DMS79 treated with DMSO at 0.1 percent for 48 hours (cell line): ENCODE results near the gene IRF8.
"Not testable (repeated sequence)": the region's sequence is repeated elsewhere in the genome, so short reads cannot be mapped to it uniquely, and the experiment has no call there.

Experiments
- DNase-seq: peaks from one replicate; lab custom pipeline; 2025; lab: John Stamatoyannopoulos, UW

Gene IRF8

DNA sequence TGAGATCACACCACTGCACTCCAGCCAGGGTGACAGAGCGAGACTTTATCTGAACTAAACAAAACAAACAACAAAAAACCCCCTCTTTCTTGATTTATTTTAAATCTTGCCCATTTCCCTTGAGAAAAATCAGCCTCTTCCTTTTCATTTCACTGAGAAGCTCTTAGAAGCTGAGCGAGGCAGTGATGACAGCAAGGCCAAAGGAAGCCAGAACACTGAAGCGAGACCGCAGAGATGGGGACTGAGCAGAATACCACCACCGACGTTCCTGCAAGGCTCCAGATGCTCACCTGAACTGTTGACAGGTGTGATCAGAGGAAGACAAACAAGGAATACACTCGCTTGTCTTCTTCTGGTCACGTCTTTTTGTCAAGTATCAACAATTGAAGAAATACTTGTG is 30.5 kb upstream of the IRF8 start:
- no peak for DNase-seq

DNA sequence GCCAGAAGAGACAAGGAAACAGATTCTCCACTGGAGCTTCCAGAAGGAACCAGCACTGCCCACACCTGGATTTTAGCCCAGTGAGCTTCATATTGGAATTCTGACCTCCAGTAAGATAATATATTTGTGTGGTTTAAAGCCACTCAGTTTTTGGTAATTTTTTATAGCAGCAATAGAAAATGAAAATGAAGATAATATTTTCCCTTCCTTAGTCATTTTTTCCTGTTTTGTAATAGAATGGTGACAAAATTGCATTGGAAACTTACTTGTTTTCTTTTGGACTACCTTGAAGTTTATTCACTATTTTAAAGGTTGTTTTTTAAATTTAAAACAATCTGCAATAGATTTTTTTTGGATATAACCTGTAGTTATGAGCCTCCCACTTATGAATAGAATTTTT is 29.8 kb upstream of the IRF8 start:
- no peak for DNase-seq

DNA sequence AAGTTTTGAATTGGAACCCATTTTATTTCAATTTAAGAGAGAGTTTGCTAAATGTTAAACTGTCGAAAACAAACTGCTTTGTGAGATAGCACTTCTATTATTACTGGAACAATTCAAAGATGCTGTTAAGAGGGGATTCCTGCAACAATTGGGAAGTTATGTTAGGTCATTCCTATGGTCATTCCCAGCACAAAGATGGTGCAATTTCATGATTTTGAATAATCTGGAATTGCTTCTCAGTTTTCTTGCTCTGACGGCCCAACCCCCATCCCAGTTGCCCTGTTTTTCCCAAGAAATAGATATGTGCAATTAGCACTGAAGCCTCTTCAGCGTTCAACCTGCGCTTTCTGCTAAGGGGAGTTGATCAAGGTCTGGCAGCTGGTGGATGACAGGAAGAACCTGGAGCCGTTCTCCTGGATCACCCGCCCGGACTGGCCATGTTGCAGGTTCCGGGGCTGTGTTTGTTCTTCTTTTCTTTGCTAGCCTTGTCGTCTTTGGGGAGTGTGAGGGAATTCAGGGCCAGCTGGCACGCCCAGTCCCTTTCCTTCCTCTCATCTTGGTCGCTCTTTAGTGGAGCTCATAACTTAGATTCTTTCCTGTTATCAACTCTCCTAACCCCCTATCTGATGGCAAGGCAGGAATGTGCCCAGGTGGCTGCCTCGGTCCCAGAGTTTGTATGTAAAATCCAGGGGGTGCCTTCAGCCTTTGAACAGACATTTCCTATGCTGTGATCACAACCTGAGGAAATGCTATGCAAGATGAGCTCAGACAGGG is 29.0 kb upstream of the IRF8 start:
- no peak for DNase-seq

DNA sequence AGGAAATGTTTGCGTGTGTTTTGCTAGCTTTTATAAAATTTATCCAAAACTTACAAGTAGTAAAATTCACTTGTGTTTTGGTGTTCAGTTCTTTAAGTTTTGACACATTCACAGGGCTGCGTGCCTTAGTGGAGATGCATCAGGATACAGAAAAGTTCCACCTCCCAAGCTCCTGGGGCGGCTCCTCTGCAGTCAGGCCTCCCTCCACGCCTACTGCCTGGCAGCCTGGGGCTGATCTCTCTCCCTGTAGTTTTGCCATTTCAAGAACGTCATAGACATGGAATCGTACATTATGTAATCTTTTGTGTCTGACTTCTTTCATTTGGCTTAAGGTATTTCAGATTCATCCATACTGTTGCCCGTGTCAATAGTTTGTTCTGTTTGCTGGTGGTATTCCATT is 27.2 kb upstream of the IRF8 start:
- DNase-seq: no peak

DNA sequence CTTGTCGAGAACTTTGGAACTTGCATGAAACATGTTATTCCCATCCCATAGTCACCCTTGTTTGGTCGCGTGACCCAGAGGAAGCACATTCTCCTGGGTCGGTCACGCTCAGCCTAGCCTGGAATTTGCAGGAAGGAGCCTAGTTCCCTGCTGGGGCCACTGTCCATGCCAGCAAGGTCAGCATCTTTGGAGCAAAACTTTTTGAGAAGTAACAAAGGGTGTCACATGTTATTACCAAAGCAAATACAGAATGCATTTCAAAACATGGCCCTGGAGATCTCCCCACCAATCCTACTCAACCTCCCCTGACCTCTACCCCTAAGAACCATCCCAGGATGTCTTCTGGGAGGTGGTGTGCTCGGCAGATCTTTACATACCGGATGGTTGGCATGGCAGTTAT is 26.2 kb upstream of the IRF8 start:
- no peak for DNase-seq

DNA sequence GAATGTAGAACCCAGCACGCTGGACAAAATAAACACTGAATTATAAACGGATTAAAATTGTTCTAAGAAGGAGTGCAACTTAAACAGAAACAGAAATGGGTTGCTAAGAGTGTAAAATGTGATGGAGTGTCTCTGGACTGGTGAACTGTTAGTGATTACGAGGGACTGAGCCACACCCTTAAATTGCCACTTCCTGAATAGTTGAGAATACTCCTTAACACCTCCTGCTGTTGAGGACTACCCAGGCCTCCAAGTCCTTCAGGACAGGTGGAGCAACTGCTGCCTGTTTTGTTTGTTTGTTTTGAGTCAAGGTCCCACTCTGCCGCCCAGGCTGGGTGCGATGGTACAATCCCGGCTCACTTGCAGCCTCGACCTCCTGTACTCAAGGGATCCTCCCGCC is 25.8 kb upstream of the IRF8 start:
- no peak for DNase-seq

DNA sequence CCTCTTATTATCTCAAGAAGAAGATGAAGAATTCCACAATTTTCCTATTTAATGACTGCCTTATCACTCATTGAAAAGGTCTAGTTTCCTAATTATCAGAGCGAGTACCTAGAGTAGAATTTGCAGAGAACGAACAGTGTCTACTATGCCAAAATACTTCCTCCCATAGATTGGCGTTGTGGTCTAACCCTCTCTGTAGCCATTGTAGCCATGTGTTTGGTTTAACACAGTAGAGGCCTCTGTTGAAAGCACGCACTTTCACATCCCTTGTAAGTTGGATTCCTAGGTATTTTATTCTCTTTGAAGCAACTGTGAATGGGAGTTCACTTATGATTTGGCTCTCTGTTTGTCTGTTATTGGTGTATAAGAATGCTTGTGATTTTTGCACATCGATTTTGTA is 24.9 kb upstream of the IRF8 start:
- DNase-seq: not testable (repeated sequence)

DNA sequence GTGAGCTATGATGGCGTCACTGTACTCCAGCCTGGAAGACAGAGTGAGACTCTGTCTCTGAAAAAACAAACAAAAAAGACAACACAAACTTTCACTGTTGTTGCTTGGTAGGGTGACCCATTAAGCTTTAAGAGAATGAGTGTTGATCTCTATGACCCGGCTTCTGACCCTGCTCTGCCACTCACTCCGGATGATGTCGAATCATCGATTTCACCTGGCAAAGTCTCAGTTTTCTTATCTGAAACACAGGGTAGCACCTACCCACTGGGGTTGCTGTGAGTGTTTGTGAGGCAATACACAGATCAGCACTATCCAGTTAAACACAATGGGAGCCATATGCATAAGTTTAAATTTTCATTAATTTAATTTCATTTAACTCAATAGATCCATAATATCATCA is 20.6 kb upstream of the IRF8 start:
- no peak for DNase-seq

DNA sequence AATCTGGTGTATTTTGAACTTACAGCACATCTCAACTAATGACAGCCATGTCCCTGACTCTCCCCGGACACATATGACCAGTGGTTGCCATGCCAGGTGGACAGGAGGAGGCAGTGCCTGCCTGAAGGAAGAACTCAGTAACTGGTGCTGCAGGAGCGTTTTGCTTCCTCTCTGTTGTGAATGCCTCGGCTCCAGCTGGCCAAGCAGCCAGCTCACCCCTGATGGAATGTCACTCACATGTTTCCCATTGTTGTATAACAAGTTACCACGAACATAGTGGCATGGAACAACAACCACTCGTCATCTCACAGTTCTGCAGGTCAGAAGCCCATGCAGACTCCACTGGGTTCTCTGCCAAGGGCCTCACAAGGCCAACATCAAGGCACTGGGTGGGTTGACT is 20.1 kb upstream of the IRF8 start:
- no peak for DNase-seq

DNA sequence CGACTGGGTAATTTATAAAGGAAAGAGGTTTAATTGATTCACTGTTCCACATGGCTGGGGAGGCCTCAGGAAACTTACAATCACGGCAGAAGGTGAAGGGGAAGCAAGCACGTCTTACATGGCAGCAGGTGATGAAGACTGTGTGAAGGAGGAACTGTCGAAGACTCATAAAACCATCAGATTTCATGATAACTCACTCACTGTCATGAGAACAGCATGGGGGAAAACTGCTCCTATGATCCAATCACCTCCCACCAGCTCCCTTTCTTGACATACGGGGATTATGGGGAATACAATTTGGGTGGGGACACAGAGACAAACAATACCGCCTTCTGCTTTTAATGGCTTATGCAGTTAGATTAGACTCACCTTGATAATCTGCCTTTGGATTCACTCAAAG is 19.4 kb upstream of the IRF8 start:
- DNase-seq: no peak

DNA sequence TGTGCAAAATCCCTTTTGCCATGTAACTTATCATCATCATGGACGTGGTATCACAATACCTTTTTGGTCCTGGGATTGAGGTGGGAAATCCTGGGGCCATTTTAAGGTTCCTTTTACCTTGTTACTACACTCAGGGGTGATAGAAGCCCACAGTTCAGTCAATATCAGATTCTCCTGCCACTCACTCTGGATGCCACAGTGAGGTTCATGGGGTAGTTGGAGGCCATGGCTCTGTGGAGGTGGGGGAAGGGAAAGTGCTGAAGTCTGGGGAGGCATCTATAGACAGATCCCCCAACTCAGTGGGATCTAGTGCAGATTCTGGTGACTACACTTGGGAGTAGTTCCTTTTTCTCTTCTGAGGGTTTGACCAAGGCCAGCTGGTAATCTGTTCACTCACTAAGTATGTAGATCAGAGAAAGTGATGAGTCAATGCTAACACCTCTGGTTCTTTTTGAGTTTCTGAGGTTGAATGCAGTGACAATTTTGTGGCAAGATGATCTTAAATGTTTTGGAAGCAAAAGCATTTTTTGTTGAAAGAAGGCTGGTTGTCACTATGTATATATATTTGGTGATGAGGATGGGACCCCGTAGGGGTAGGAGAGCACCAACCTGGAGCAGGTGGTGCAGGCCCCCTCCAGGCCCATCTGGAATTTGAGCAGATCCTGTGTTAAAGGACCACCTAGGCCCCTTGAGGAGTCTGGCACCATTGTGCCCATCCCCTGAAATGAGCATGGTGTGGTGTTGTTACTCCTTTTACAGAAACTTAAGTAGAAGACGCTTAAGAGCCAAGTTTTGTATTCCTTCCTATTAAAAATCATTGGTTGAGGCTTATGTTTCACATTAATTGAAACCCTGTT is 18.8 kb upstream of the IRF8 start:
- DNase-seq: no peak

DNA sequence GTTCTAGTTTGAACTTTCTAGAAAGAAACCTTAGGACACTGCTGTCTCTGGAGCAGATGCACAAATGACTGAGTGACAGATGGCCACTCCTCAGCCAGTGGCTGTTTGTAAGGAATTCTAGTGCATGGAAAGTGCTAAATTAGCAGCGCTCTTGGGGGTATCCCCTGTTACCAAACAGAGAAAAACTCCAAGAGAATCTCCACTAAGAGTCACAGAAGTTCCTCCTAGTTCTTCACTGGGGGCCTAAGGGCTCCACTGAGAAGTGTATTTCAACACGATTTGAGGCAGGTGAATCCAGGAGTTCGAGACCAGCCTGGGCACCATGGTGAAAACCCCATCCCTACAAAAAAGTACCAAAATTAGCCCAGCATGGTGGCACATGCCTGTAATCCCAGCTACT is 18.1 kb upstream of the IRF8 start:
- DNase-seq: no peak

DNA sequence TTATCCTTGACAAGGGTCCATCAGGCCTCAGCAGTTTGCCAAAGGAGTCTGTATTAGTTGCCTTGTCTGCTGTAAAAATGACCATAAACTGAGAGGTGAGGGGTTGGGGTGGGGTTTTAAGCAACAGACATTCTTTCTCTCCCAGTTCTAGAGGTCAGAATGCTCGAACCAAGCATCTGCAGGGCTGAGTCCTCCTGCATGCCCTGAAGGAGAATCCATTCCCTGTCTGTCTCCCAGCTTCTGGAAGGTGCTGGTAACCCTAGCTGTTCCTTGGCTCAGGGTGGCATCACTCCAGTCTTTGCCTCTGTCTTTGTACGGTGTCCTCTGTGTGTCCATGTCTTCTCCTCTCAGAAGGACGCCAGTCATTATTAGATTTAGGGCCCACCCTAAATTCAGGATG is 17.5 kb upstream of the IRF8 start:
- DNase-seq: no peak

DNA sequence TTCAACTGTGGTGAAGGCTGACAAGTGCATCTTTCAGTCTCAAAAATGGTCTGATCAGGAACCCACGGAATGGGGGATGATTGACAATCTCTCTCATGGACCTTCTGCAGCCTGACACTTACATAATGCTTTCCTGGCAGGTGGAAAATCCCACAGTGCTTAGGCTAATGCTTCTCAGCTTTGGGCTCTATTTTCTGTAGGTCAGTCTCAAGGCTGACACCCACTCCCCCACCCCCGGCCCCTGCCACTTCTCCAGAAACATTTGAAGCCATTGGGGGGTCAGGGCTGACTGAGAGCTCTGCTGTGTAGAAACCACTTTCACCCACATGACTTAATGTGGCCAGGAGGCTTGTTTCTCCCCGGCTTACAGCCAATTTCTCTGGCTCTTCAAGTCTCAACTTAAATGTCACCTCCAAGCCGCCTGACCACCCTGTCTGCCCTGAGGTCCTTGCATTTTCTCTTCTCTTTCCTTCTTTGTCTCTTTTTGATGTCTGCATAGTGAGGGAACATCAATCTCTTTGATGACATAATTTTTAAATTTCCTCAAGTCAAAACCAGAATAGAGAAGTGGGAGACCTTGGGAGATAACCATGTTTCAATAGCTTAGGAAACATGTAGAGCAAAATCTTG is 16.7 kb upstream of the IRF8 start:
- no peak for DNase-seq

DNA sequence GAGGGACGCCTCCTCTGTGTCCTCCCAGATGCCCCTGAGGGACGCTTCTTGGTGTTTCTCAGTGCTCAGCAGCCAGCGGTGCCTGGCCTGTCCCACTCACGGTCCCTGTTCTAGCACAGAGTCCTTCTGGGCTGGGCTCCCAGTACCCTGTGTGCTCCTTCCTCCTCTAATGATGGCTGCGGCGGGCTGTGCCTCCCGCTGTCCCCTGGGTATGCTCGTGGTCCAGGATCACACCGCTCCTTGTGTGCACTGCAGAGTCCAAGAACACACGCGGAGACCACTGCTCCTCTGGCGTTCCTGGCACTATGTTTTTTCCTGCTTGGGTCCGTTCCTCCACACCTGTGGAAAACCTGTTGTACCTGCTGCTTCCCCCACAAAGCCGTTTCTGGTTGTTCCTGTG is 15.1 kb upstream of the IRF8 start:
- no peak for DNase-seq

DNA sequence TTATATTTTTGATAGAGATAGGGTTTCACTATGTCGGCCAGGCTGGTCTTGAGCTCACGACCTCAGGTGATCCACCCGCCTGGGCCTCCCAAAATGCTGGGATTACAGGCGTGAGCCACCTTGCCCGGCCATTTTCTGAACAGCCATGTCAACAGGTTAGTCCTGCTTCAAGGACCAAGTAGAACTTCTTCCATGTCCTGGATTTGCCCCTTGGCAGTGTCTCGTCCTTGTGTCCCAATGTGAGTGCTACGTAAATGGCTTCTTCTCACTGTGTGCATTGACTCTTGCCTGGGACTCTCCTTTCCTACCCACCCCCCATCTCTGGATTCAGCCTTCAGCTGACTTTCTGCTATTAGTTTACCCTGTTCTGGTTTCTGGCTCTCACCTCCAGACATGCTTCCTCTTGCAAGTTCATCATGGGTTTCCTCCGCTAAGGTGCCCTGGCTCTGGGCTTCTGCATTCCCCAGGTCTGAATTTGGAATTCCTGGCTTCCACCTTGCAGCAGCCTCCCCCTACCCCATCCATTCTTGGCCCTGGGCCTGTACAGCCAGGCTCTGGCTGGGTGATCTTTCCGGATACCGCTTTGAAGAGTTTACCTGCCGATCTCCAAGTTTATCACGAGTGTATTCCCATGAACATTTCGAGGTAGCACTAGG is 14.0 kb upstream of the IRF8 start:
- DNase-seq: no peak

DNA sequence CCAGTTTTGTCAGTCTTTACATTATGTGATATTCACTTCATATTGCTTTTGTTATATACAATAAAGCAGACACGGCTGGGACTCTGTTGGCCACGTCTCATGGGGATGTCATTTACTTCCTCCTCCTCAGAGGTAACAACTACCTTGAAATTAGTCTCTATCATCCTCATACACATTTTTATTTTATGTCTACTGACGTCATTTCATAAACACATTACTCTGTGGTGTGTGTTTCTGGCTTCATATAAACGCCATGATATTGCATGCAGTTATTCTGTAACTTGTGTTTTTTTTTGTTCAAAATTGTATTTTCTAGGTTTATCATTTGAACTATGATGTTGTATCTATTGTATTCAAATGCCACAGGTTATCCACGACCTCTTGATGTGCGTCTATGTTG is 13.4 kb upstream of the IRF8 start:
- no peak for DNase-seq

DNA sequence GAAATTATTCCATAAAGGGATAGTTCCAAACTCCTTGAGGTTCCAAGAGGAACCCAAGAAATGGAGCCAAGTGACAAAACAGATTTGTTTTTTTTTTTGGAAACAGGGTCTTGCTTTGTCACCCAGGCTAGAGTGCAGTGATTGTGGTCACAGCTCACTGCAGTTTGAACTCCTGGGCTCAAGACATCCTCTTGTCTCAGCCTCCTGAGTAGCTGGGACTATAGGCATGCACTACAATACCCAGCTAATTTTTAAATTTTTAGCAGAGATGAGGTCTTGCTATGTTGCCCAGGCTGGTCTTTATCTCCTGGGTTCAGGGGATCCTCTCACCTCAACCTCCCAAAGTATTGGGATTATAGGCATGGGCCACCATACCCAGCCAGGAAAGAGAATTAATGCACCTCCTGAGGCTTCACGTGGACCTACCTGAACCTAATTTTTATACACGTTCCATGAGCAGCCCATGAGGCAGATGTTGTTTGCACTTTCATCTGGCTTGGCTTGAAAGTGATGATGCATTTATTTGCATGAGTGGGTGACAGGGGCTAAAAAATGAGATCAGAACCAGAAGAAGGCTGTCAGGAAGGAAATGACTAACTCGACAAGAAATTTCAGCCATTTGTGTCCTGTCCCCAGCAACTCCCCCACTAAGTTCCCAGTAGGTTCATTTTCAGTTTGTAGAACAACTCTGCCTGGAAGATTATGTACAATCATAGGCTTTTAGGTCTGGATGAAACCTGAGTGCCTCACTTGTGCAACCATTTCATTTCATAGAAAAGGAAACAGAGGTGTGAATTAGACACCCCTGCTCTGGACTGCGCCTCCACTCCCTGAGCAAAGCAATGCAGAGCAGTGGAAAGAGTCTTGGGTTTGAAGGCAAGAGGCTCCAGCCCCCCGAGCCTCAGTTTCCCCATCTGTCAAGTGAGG is 10.3 kb upstream of the IRF8 start:
- no peak for DNase-seq

DNA sequence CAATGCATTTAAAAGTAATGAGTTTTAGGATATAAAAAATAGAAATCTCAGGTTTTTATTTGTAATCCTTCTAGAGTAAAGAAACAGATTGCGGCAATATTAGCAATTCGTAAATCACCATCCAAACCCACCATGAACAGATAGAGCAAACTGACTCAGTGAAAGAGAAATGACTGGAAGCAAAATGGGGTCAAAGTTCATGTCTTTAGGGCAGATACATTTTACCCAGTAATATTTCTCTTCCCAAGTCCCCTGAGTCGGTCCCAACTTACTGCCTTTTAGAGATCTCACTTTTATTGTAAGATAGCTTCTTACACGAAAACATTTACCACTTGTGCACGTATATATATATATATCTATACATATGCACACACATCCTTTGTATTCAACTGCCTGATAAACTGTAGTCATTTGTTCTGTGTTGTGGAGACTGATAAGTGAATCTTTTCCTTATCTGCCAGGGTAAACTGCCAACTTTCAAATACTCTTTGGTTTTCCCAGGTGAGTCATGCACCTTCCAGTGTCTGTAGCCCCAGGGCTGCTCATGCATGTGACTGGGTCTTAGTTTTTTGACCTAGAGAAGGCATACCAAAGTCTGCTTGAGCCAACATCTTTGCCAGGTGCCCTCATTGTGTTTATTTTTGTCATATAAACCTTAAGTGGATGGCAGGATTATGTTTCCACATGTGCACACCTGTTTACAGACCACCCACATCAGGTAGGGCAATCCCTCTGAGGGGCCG is 7.8 kb upstream of the IRF8 start:
- peak; percentile 71 for DNase-seq

DNA sequence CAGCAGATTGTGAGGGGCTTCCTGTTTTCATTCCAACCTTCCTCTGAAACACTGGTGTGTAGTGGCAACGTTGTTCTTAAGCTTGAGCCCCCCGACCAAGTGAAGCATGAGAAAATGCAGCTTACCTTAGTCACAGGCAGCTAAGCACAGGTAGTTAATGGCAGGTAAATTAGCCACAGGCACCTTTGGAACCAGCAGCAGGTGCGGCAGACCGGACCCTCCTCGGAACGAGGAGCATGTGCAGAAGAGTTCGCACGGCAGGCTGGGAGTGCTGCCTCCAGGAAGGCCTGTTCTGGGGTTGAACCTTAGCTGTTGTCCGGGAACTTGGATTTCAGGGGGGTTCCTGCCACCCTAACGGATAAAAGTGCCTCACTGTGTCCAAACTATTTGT is 7.2 kb upstream of the IRF8 start:
- DNase-seq: peak; percentile 64

DNA sequence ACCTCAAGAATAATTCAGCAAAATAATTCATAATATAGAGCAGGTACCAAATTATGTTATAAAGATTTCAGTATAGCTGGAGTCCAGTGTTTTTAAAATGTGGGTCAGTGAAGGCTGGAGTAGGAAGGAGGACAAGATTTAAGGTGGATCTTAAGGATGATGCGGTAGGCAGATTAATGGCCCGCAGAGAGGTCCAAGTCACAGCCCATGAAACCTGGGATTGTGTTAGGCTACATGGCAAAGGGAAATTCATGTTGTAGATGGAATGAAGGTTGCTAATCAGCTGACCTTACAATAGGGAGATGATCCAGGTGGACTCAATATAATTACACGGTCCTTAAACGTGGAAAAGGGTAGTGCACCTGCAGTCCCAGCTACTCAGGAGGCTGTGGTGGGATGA is 6.2 kb upstream of the IRF8 start:
- no peak for DNase-seq
